G401.6 (cell line): ENCODE measurements around the gene ACAT2.
"Not testable (repeated sequence)": the region's sequence is repeated elsewhere in the genome, so short reads cannot be mapped to it uniquely, and the experiment has no call there.

ENCODE experiments used
- FAIRE-seq: peaks from 2 replicates; lab custom pipeline; 2012; peaks lifted over from hg19 to GRCh38; lab: Jason Lieb, UNC

ACAT2 gene

GRCh38 chr6:159816775-159817174 lies 54.9 kb downstream of the ACAT2 start:
- not testable (repeated sequence) for FAIRE-seq

- no peak for FAIRE-seq
Measured at GRCh38 chr6:159817951-159818739, 56.3 kb downstream of the ACAT2 start.

- FAIRE-seq: no peak
Measured at GRCh38 chr6:159819098-159819497, 57.3 kb downstream of the ACAT2 start.

GRCh38 chr6:159819932-159820640 lies 58.2 kb downstream of the ACAT2 start:
- FAIRE-seq: no peak

GRCh38 chr6:159821122-159821521 lies 59.3 kb downstream of the ACAT2 start:
- no peak for FAIRE-seq

- FAIRE-seq: no peak
Measured at GRCh38 chr6:159821726-159822125, 59.9 kb downstream of the ACAT2 start.

- no peak for FAIRE-seq
Measured at GRCh38 chr6:159823953-159824352, 62.1 kb downstream of the ACAT2 start.

GRCh38 chr6:159824690-159825089 lies 62.8 kb downstream of the ACAT2 start:
- FAIRE-seq: not testable (repeated sequence)

GRCh38 chr6:159826004-159826403 lies 64.2 kb downstream of the ACAT2 start:
- no peak for FAIRE-seq

- no peak for FAIRE-seq
Measured at GRCh38 chr6:159826968-159827647, 65.3 kb downstream of the ACAT2 start.

GRCh38 chr6:159828074-159828473 lies 66.2 kb downstream of the ACAT2 start:
- no peak for FAIRE-seq
